Cardiac muscle cell (in vitro differentiated cells and primary cell): ENCODE measurements around the gene TPM4. TPM values are rescaled to one million over a fixed set of nuclear protein-coding genes. Genes with fewer than 3 reads are reported as not detected.

Experiments
- DNase-seq, 2 donors: peaks; one replicate each; pipeline versions ENCODE4 v3.0.0 to v3.0.0-alpha.2; 2010 to 2017; ENCODE audit warnings: low read depth in 1 of 2, low spot score in 1 of 2
- H3K27ac ChIP-seq: fragments of 200-600 bp; sonication (generic); 2 replicates; pipeline ENCODE4 v1.5.1; 2016
- H3K27me3 ChIP-seq: fragments of 200-600 bp; sonication (generic); 2 replicates; pipeline ENCODE4 v1.6.0; 2016; ENCODE audit warnings: control low read depth
- H3K36me3 ChIP-seq: fragments of 200-600 bp; sonication (generic); 2 replicates; pipeline ENCODE4 v1.5.1; 2016; ENCODE audit warnings: control low read depth
- H3K4me1 ChIP-seq: fragments of 200-600 bp; sonication (generic); 2 replicates; pipeline ENCODE4 v1.8.1; 2017; ENCODE audit warnings: low read depth, mild to moderate bottlenecking, mixed run types
- H3K4me3 ChIP-seq: fragments of 200-600 bp; sonication (generic); 2 replicates; pipeline ENCODE4 v1.5.1; 2016; ENCODE audit warnings: mild to moderate bottlenecking
- H3K9me3 ChIP-seq: fragments of 200-600 bp; sonication (generic); 2 replicates; pipeline ENCODE4 v1.5.1; 2017; ENCODE audit warnings: low read depth, mild to moderate bottlenecking, control low read depth
- polyA plus RNA-seq: library from polyadenylated mRNA; unstranded; fragments of >200 nt; fragmentation: Nextera tagmentation; extraction: Ambion mirVana; gene quantifications from 2 replicates; pipeline ENCODE4 v1.2.1, GENCODE V29; 2016
- total RNA-seq: library from RNA; depleted of rRNA; stranded (reverse); fragments of >200 nt; gene quantifications from 2 replicates; pipeline ENCODE4 v1.2.3, GENCODE V29; 2016
- TF ChIP-seq, protein P1 (sequence below): IDR thresholded peaks from 2 replicates; pipeline ENCODE4 v1.5.1; 2012; ENCODE audit warnings: low read depth, mild to moderate bottlenecking, low read length

TPM4 gene
- total and polyA plus RNA-seq, 2 experiments from 2014 or later, result 118 to 268 TPM

DNA sequence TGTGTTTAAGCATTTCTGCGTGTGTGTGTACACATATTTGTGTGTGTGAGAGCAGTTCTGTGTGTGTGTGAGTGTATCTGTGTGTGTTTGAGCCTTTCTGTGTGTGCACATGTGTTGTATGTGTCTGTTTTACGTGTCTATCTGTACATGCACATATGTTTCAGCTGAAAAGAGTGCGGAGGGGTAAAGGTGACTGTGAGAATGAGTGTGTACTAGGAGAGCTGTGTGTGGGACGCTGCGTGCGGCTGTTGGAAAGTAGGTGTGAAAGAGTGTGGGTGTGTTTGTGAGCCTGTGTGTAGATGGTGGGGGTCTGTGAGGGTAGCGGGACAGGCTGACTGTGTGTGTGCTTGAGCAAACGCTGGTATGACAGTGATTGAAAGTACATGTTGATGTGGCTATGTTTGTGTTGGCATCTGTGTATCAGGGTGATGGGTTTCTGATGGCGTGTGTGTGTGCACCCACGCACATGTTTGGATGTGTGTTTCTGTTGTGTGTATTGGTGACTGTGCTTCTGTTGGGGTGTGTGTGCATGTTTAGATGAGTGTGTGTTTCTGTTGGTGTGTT, 7.5 kb upstream of the TPM4 start:
- Histone ChIP-seq H3K4me3 (no peak overlapping the region), H3K36me3 (no peaks in the 10 kb centered on the region), H3K27me3 (no peaks in the 10 kb centered on the region), H3K27ac (no peak overlapping the region), H3K4me1 (no peaks in the 10 kb centered on the region), H3K9me3 (no peaks in the 10 kb centered on the region)
- no peak for DNase-seq
- TF ChIP-seq, protein P1, sequence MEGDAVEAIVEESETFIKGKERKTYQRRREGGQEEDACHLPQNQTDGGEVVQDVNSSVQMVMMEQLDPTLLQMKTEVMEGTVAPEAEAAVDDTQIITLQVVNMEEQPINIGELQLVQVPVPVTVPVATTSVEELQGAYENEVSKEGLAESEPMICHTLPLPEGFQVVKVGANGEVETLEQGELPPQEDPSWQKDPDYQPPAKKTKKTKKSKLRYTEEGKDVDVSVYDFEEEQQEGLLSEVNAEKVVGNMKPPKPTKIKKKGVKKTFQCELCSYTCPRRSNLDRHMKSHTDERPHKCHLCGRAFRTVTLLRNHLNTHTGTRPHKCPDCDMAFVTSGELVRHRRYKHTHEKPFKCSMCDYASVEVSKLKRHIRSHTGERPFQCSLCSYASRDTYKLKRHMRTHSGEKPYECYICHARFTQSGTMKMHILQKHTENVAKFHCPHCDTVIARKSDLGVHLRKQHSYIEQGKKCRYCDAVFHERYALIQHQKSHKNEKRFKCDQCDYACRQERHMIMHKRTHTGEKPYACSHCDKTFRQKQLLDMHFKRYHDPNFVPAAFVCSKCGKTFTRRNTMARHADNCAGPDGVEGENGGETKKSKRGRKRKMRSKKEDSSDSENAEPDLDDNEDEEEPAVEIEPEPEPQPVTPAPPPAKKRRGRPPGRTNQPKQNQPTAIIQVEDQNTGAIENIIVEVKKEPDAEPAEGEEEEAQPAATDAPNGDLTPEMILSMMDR, result no peak

DNA sequence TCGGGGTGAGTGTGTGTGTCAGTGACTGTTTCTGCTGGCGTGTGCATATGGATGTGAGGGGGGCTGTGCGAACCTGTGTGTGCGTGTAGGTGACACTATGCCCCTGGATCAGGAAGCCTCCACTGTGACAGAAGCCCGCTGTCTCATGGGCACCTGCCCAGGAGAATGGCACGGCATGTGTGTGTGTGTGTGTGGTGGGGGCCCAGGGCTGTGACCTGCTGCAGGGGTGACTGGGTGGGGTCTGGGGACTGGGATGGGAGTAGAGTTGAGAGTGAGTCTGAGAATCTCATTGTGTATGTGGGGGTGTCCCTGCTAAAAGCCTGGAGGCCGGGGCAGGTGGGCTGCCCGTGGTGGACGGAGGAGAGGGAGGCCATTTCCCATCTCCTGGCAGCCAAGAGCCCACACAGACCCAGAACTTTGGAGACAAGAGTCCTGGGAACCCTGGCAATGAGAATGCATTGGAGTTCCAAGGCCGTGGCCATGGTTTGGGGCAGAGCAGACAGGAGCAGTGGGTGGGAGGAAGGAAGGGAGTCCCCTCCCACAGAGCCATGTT, 6.4 kb upstream of the TPM4 start:
- H3K4me1 ChIP-seq, result no peaks in the 10 kb centered on the region
- TF ChIP-seq, protein P1, result no peak
- no peaks in the 10 kb centered on the region for H3K9me3 ChIP-seq
- no peaks in the 10 kb centered on the region for H3K27me3 ChIP-seq
- H3K27ac ChIP-seq, result no peak overlapping the region
- H3K4me3 ChIP-seq, result no peak overlapping the region
- DNase-seq, result no peak
- H3K36me3 ChIP-seq, result no peaks in the 10 kb centered on the region

DNA sequence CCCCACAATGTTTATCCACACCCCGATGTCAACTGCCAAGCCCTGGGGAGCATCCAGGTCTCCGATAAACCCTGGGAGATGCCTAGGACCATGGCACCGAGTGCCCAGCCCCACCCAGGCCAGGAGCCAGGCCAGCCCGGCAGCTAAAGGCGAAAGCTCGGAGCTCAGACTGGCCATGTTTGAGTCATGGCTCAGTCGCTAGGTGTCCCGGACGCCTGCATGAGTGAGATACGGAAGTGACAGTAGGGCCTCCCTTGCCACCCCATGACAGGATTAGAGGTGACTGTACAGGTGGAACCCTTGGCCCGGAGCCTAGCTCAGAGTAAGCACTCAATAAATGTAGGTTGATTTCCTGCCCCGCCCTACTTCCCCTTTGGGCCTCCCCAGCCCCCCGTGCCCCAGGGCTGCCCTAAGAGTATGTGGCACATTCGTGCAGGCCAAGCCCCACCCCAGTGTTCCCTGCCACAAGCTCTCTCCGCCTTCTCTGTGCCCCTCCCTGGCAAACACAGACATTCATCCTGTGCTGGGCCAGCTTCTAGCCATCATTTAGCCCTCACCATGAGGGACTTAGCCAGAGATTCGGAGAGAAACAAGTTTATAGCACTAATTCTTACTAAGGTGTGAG, 5.8 kb upstream of the TPM4 start:
- no peaks in the 10 kb centered on the region for H3K4me1 ChIP-seq
- DNase-seq, result no peak
- H3K27me3 ChIP-seq, result no peaks in the 10 kb centered on the region
- TF ChIP-seq, protein P1, result no peak
- H3K4me3 ChIP-seq, result no peak overlapping the region
- no peaks in the 10 kb centered on the region for H3K36me3 ChIP-seq
- no peaks in the 10 kb centered on the region for H3K9me3 ChIP-seq
- H3K27ac ChIP-seq, result no peak overlapping the region

DNA sequence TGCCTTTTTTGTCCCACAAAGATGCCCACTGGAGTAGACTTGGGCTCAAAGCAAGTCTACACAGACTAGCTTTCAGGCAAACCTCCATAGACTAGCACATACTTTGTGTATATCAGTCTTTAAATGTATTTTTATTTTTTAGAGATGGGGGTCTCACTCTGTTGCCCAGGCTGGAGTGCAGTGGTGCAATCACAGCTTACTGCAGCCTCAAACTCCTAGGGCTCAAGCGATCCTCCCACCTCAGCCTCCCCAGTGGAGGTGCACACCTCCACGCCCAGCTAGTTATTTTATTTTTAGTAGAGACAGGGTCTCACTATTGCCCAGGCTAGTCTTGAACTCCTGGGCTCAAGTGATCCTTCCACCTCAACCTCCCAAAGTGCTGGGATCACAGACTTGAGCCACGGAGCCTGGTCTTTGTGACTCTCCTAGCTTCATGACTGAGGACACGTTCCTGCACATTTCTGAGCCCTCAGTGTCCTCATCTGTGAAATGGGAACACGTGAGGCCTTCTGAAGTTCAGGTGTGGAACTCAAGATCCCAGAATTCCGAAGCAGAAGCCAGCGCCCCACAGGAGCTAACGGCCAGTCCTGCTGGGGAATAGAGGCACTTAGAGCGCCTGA, 5.1 kb upstream of the TPM4 start:
- Histone ChIP-seq H3K9me3 (no peaks in the 10 kb centered on the region), H3K27me3 (no peaks in the 10 kb centered on the region), H3K36me3 (no peaks in the 10 kb centered on the region), H3K4me1 (no peaks in the 10 kb centered on the region), H3K27ac (no peak overlapping the region), H3K4me3 (no peak overlapping the region)
- TF ChIP-seq, protein P1, result no peak
- no peak for DNase-seq

DNA sequence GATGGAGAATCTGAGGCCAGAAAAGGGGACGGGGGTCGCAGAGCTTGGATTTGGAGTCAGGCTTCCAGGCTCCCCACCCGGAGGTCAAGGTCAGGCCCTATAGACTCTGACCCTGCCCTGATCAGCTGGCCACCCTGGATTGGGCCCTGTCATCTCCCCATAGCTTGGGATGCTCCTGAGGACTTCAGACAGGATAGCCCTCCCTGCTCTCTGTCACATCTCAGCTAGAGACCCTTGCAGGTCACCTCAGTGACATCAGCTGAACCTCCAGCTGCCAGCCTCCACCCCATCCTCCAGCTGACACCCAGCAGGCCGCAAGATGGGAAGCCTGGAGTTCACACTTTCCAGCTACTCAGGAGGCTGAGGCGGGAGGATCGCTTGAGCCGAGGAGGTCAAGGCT, 2.8 kb upstream of the TPM4 start:
- Histone ChIP-seq H3K27ac (no peak overlapping the region), H3K9me3 (no peaks in the 10 kb centered on the region), H3K4me1 (peaks cover 10% of the 10 kb centered on the region), H3K27me3 (no peaks in the 10 kb centered on the region), H3K36me3 (no peaks in the 10 kb centered on the region), H3K4me3 (no peak overlapping the region)
- no peak for DNase-seq
- TF ChIP-seq, protein P1, result no peak
